Gastrocnemius medialis (tissue), 4 donors: ENCODE data around the gene AKR1C8. TPM values are rescaled to one million over a fixed set of nuclear protein-coding genes. Genes with fewer than 3 reads are reported as not detected.
"Not testable (repeated sequence)": the region's sequence is repeated elsewhere in the genome, so short reads cannot be mapped to it uniquely, and the experiment has no call there.

ENCODE experiments used
- ATAC-seq, 2 donors: fragments of 150-250 bp; one replicate each; pipeline ENCODE4 v1.9.1; 2016
- DNase-seq, 2 donors: peaks; one replicate each; pipeline ENCODE4 v3.0.0-alpha.2; 2019
- H3K27ac ChIP-seq, 4 donors: fragments of 200-600 bp; sonication (generic); 1 replicate in 1 of 4; 2 replicates in 3 of 4; pipeline ENCODE4 v1.5.1; 2016 to 2018; ENCODE audit warnings: mild to moderate bottlenecking in 2 of 4, moderate library complexity in 1 of 4
- H3K27me3 ChIP-seq, 3 donors: fragments of 200-600 bp; sonication (generic) in 2 of 3; 1 replicate in 1 of 3; 2 replicates in 2 of 3; pipeline versions ENCODE4 v1.5.1 to v1.6.0; 2016 to 2019; ENCODE audit warnings: mild to moderate bottlenecking in 1 of 3, moderate library complexity in 1 of 3
- H3K36me3 ChIP-seq, 2 donors: fragments of 200-600 bp; sonication (generic) in 1 of 2; one replicate each; pipeline ENCODE4 v1.5.1; 2017 to 2018
- H3K4me1 ChIP-seq, 2 donors: fragments of 200-600 bp; sonication (generic) in 1 of 2; one replicate each; pipeline ENCODE4 v1.5.1; 2016 to 2017; ENCODE audit warnings: mild to moderate bottlenecking in 2 of 2
- H3K4me3 ChIP-seq, 4 donors: fragments of 200-600 bp; sonication (generic) in 3 of 4; 1 replicate in 1 of 4; 2 replicates in 3 of 4; pipeline ENCODE4 v1.5.1; 2016 to 2019; ENCODE audit warnings: mild to moderate bottlenecking in 2 of 4
- H3K9me3 ChIP-seq, 3 donors: fragments of 200-600 bp; sonication (generic) in 2 of 3; 1 replicate in 1 of 3; 2 replicates in 2 of 3; pipeline ENCODE4 v1.5.1; 2016 to 2019
- CTCF ChIP-seq, 5 experiments: fragments of 450-650 bp in 3 of 5; fragments of 200-600 bp in 2 of 5; sonication (generic) in 2 of 5; IDR thresholded peaks in 4 of 5; conservative IDR thresholded peaks in 1 of 5; 1 replicate in 4 of 5; 2 replicates in 1 of 5; pipeline ENCODE4 v1.5.1; 2016 to 2019; ENCODE audit warnings: antibody characterized with exemption in 5 of 5, mild to moderate bottlenecking in 3 of 5, moderate library complexity in 3 of 5
- POLR2A ChIP-seq, 2 donors: fragments of 450-650 bp; IDR thresholded peaks; one replicate each; pipeline ENCODE4 v1.6.1; 2017; ENCODE audit warnings: antibody characterized with exemption in 2 of 2, mild to moderate bottlenecking in 2 of 2, moderate library complexity in 2 of 2
- in situ Hi-C, 4 donors: fragments of 200-750 bp; cut with MboI; loops; one replicate each; pipeline versions ENCODE4 v1.15.0 to v1.8.0; 2017; ENCODE audit warnings: low sequenced_read_pairs in 4 of 4
- intact Hi-C: fragments of 100-400 bp; cut with DNase I; formaldehyde crosslinking; loops from one replicate; pipeline ENCODE4 v1.15.1; 2023; ENCODE audit warnings: low total_unique reads
- total RNA-seq, 4 donors: library from RNA; depleted of rRNA; stranded (reverse); fragments of >200 nt; gene quantifications; one replicate each; pipeline versions ENCODE4 v1.1.0 to v1.2.3, GENCODE V29; 2016

Gene AKR1C8
- total RNA-seq, 4 donors from 2014 or later: 0.56 TPM; not detected in 3

GRCh38 chr10:5195727-5196374 lies 10.9 kb upstream of the AKR1C8 start:
- ATAC-seq (no peak), DNase-seq (no peak)
- no peaks in the 10 kb centered on the region for H3K27me3 ChIP-seq
- H3K4me1 ChIP-seq: no peaks in the 10 kb centered on the region
- in situ Hi-C loops (no loop called here), intact Hi-C loops (no loop called here)
- no peaks in the 10 kb centered on the region for H3K36me3 ChIP-seq
- no peak overlapping the region for H3K4me3 ChIP-seq
- no peak overlapping the region for H3K27ac ChIP-seq
- no peaks in the 10 kb centered on the region for H3K9me3 ChIP-seq
- no peak for TF ChIP-seq POLR2A (IDR thresholded peaks at IDR 0.05)
- TF ChIP-seq CTCF (IDR thresholded peaks at IDR 0.05 in 4 of 5, conservative IDR thresholded peaks at IDR 0.05 in 1 of 5): no peak

GRCh38 chr10:5194431-5194830 lies 9.5 kb upstream of the AKR1C8 start:
- Histone ChIP-seq H3K4me3 (no peak overlapping the region), H3K4me1 (no peaks in the 10 kb centered on the region), H3K9me3 (no peaks in the 10 kb centered on the region), H3K36me3 (no peaks in the 10 kb centered on the region), H3K27me3 (no peaks in the 10 kb centered on the region), H3K27ac (no peak overlapping the region)
- no peak for DNase-seq
- in situ Hi-C loops: no loop called here
- intact Hi-C loops: no loop called here
- ATAC-seq: no peak
- TF ChIP-seq POLR2A (IDR thresholded peaks at IDR 0.05): no peak

GRCh38 chr10:5188358-5188757 lies 3.4 kb upstream of the AKR1C8 start:
- Histone ChIP-seq H3K9me3 (no peaks in the 10 kb centered on the region), H3K4me1 (no peaks in the 10 kb centered on the region), H3K27me3 (no peaks in the 10 kb centered on the region), H3K36me3 (no peaks in the 10 kb centered on the region), H3K27ac (no peak overlapping the region), H3K4me3 (no peak overlapping the region)
- TF ChIP-seq CTCF (IDR thresholded peaks at IDR 0.05 in 4 of 5, conservative IDR thresholded peaks at IDR 0.05 in 1 of 5) (no peak), POLR2A (IDR thresholded peaks at IDR 0.05) (no peak)
- intact Hi-C loops: no loop called here
- no peak for ATAC-seq
- DNase-seq: no peak
- in situ Hi-C loops: no loop called here

- in situ Hi-C loops: no loop called here
- Histone ChIP-seq H3K4me3 (no peak overlapping the region), H3K36me3 (no peaks in the 10 kb centered on the region), H3K4me1 (no peaks in the 10 kb centered on the region), H3K27ac (no peak overlapping the region), H3K27me3 (no peaks in the 10 kb centered on the region), H3K9me3 (no peaks in the 10 kb centered on the region)
- intact Hi-C loops: no loop called here
- TF ChIP-seq CTCF (IDR thresholded peaks at IDR 0.05 in 4 of 5, conservative IDR thresholded peaks at IDR 0.05 in 1 of 5) (no peak), POLR2A (IDR thresholded peaks at IDR 0.05) (no peak)
- DNase-seq: no peak
- no peak for ATAC-seq
Measured at GRCh38 chr10:5187867-5188266, 2.9 kb upstream of the AKR1C8 start.

- ATAC-seq: no peak
- Histone ChIP-seq H3K27ac (no peak overlapping the region), H3K4me1 (no peaks in the 10 kb centered on the region), H3K9me3 (no peaks in the 10 kb centered on the region), H3K4me3 (no peak overlapping the region), H3K36me3 (no peaks in the 10 kb centered on the region), H3K27me3 (no peaks in the 10 kb centered on the region)
- in situ Hi-C loops: no loop called here
- no peak for DNase-seq
- TF ChIP-seq CTCF (IDR thresholded peaks at IDR 0.05 in 4 of 5, conservative IDR thresholded peaks at IDR 0.05 in 1 of 5): no peak
- TF ChIP-seq POLR2A (IDR thresholded peaks at IDR 0.05): no peak
- intact Hi-C loops: no loop called here
Measured at GRCh38 chr10:5183923-5184322, 1.0 kb downstream of the AKR1C8 start.

- H3K9me3 ChIP-seq, DNase-seq, H3K27me3 ChIP-seq, H3K4me1 ChIP-seq, intact Hi-C loops, ATAC-seq, in situ Hi-C loops, H3K4me3 ChIP-seq, H3K27ac ChIP-seq, H3K36me3 ChIP-seq: not testable (repeated sequence)
Measured at GRCh38 chr10:5180503-5180902, 4.4 kb downstream of the AKR1C8 start.

- intact Hi-C loops, H3K4me1 ChIP-seq, ATAC-seq, H3K36me3 ChIP-seq, in situ Hi-C loops, H3K27ac ChIP-seq, DNase-seq, H3K9me3 ChIP-seq, H3K4me3 ChIP-seq, H3K27me3 ChIP-seq: not testable (repeated sequence)
Measured at GRCh38 chr10:5175581-5175980, 9.4 kb downstream of the AKR1C8 start.
